ENCODE data around the gene CACNG3.
A peak's percentile ranks its signal among the peaks of the same experiment; 100 is the strongest.
"Not testable (repeated sequence)": the region's sequence is repeated elsewhere in the genome, so short reads cannot be mapped to it uniquely, and the experiment has no call there.

Gene CACNG3

GRCh38 chr16:24255456-24256371 lies at the start of gene CACNG3:
TSS of gene CACNG3 (plus strand) at chr16:24256335. CDS start at chr16:24256755, 420 bp downstream.
- H3K4me3 ChIP-seq (ENCODE audit: low read depth, low read length): peak within 1 kb of the TSS; percentile 44

- H3K4me3 ChIP-seq (ENCODE audit: low read depth, low read length): no peak overlapping the region
Observed at GRCh38 chr16:24206926-24207325, 49.2 kb upstream of the CACNG3 start.

GRCh38 chr16:24208710-24209109 lies 47.4 kb upstream of the CACNG3 start:
- no peak overlapping the region for H3K4me3 ChIP-seq (ENCODE audit: low read depth, low read length)

- no peak overlapping the region for H3K4me3 ChIP-seq (ENCODE audit: low read depth, low read length)
Observed at GRCh38 chr16:24214992-24215391, 41.1 kb upstream of the CACNG3 start.

- no peak overlapping the region for H3K4me3 ChIP-seq (ENCODE audit: low read depth, low read length)
Observed at GRCh38 chr16:24216961-24217360, 39.2 kb upstream of the CACNG3 start.

GRCh38 chr16:24217461-24217860 lies 38.7 kb upstream of the CACNG3 start:
- H3K4me3 ChIP-seq (ENCODE audit: low read depth, low read length): no peak overlapping the region

GRCh38 chr16:24218299-24218698 lies 37.8 kb upstream of the CACNG3 start:
- H3K4me3 ChIP-seq (ENCODE audit: low read depth, low read length): no peak overlapping the region

GRCh38 chr16:24221219-24221618 lies 34.9 kb upstream of the CACNG3 start:
- no peak overlapping the region for H3K4me3 ChIP-seq (ENCODE audit: low read depth, low read length)

- H3K4me3 ChIP-seq (ENCODE audit: low read depth, low read length): no peak overlapping the region
Observed at GRCh38 chr16:24228514-24228913, 27.6 kb upstream of the CACNG3 start.

- no peak overlapping the region for H3K4me3 ChIP-seq (ENCODE audit: low read depth, low read length)
Observed at GRCh38 chr16:24232936-24233335, 23.2 kb upstream of the CACNG3 start.

- H3K4me3 ChIP-seq (ENCODE audit: low read depth, low read length): no peak overlapping the region
Observed at GRCh38 chr16:24234737-24235136, 21.4 kb upstream of the CACNG3 start.

- H3K4me3 ChIP-seq (ENCODE audit: low read depth, low read length): no peak overlapping the region
Observed at GRCh38 chr16:24235806-24236205, 20.3 kb upstream of the CACNG3 start.

- H3K4me3 ChIP-seq (ENCODE audit: low read depth, low read length): not testable (repeated sequence)
Observed at GRCh38 chr16:24238846-24239245, 17.3 kb upstream of the CACNG3 start.

GRCh38 chr16:24246911-24247607 lies 9.1 kb upstream of the CACNG3 start:
- no peak overlapping the region for H3K4me3 ChIP-seq (ENCODE audit: low read depth, low read length)

GRCh38 chr16:24253192-24253591 lies 2.9 kb upstream of the CACNG3 start:
- H3K4me3 ChIP-seq (ENCODE audit: low read depth, low read length): no peak overlapping the region

GRCh38 chr16:24257958-24258357 lies 1.8 kb downstream of the CACNG3 start:
- no peak overlapping the region for H3K4me3 ChIP-seq (ENCODE audit: low read depth, low read length)

- H3K4me3 ChIP-seq (ENCODE audit: low read depth, low read length): no peak overlapping the region
Observed at GRCh38 chr16:24258791-24259190, 2.7 kb downstream of the CACNG3 start.

GRCh38 chr16:24262816-24263215 lies 6.7 kb downstream of the CACNG3 start:
- no peak overlapping the region for H3K4me3 ChIP-seq (ENCODE audit: low read depth, low read length)

- H3K4me3 ChIP-seq (ENCODE audit: low read depth, low read length): no peak overlapping the region
Observed at GRCh38 chr16:24270721-24271442, 14.7 kb downstream of the CACNG3 start.

- no peak overlapping the region for H3K4me3 ChIP-seq (ENCODE audit: low read depth, low read length)
Observed at GRCh38 chr16:24272379-24272778, 16.2 kb downstream of the CACNG3 start.

GRCh38 chr16:24273508-24274182 lies 17.5 kb downstream of the CACNG3 start:
- H3K4me3 ChIP-seq (ENCODE audit: low read depth, low read length): no peak overlapping the region
